ENCODE data around the gene TLCD2. TPM values are rescaled to one million over a fixed set of nuclear protein-coding genes. Genes with fewer than 3 reads are reported as not detected.

Gene TLCD2
- total and polyA plus RNA-seq, 2 of the 13 experiments (the other 11 are each of a cell fraction or from before 2014, with no cell fraction given): 0.90 to 1.1 TPM

DNA sequence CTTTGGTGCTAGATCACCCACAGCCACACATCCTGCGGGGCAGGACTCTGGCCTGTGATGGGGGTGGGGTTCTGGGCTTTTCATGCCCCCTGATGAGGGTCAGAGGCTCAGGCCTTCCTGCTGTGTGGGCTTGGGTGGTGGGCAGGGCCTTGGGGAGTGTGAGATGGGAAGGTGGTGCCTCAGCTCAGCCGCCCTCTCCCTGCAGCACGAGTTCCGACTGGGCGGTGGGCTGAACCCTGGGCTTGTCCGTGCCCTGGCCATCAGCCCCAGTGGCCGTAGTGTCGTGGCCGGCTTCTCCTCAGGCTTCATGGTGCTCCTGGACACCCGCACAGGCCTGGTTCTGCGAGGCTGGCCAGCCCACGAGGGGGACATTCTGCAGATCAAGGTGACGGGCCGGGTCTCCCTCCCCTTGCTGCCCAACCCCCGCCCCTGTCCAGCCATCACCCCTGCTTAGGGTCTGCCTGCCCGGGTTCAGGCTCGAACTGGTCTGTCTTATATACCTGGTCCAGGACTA is 25.7 kb upstream of the TLCD2 start (continued):
- no peak for TF ChIP-seq ZNF75D (CRISPR knock-in tag; IDR thresholded peaks at IDR 0.05; ENCODE audit: borderline replicate concordance)
- TF ChIP-seq ZFP62 (CRISPR knock-in tag; IDR thresholded peaks at IDR 0.05): no peak
- TF ChIP-seq, protein P1, sequence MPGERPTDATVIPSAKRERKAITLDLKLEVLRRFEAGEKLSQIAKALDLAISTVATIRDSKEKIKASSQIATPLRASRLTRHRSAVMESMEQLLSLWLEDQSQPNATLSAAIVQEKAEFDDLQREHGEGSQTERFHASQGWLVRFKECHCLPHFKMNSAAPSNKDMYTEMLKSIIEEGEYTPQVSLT (CRISPR knock-in tag; IDR thresholded peaks at IDR 0.05; ENCODE audit: borderline replicate concordance, low read depth): no peak
- TF ChIP-seq MXD4 (CRISPR knock-in tag; IDR thresholded peaks at IDR 0.05): no peak
- TF ChIP-seq, protein P2, sequence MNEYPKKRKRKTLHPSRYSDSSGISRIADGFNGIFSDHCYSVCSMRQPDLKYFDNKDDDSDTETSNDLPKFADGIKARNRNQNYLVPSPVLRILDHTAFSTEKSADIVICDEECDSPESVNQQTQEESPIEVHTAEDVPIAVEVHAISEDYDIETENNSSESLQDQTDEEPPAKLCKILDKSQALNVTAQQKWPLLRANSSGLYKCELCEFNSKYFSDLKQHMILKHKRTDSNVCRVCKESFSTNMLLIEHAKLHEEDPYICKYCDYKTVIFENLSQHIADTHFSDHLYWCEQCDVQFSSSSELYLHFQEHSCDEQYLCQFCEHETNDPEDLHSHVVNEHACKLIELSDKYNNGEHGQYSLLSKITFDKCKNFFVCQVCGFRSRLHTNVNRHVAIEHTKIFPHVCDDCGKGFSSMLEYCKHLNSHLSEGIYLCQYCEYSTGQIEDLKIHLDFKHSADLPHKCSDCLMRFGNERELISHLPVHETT (CRISPR knock-in tag; conservative IDR thresholded peaks at IDR 0.05): no peak
- TF ChIP-seq ZZZ3 (CRISPR knock-in tag; IDR thresholded peaks at IDR 0.05; ENCODE audit: borderline replicate concordance): peak; percentile 58
- TF ChIP-seq CBX5 (CRISPR knock-in tag; IDR thresholded peaks at IDR 0.05; ENCODE audit: borderline replicate concordance): no peak
- TF ChIP-seq POLR2G (IDR thresholded peaks at IDR 0.05; ENCODE audit: low read depth, low read length): no peak
- TF ChIP-seq ERF (CRISPR knock-in tag; IDR thresholded peaks at IDR 0.05): no peak
- no peak for TF ChIP-seq SP140L (CRISPR knock-in tag; IDR thresholded peaks at IDR 0.05; ENCODE audit: borderline replicate concordance)
- TF ChIP-seq, protein P3, sequence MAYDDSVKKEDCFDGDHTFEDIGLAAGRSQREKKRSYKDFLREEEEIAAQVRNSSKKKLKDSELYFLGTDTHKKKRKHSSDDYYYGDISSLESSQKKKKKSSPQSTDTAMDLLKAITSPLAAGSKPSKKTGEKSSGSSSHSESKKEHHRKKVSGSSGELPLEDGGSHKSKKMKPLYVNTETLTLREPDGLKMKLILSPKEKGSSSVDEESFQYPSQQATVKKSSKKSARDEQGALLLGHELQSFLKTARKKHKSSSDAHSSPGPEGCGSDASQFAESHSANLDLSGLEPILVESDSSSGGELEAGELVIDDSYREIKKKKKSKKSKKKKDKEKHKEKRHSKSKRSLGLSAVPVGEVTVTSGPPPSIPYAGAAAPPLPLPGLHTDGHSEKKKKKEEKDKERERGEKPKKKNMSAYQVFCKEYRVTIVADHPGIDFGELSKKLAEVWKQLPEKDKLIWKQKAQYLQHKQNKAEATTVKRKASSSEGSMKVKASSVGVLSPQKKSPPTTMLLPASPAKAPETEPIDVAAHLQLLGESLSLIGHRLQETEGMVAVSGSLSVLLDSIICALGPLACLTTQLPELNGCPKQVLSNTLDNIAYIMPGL (CRISPR knock-in tag; IDR thresholded peaks at IDR 0.05; ENCODE audit: borderline replicate concordance in 1 of 2, low read depth in 1 of 2): peak in 1 of 2 experiments; percentile 56; a peak in 1 of 4 replicates
- no peak for TF ChIP-seq ZNF550 (CRISPR knock-in tag; IDR thresholded peaks at IDR 0.05; ENCODE audit: borderline replicate concordance)
- TF ChIP-seq ZNF616 (CRISPR knock-in tag; IDR thresholded peaks at IDR 0.05; ENCODE audit: low read depth): no peak
- TF ChIP-seq, protein P4, sequence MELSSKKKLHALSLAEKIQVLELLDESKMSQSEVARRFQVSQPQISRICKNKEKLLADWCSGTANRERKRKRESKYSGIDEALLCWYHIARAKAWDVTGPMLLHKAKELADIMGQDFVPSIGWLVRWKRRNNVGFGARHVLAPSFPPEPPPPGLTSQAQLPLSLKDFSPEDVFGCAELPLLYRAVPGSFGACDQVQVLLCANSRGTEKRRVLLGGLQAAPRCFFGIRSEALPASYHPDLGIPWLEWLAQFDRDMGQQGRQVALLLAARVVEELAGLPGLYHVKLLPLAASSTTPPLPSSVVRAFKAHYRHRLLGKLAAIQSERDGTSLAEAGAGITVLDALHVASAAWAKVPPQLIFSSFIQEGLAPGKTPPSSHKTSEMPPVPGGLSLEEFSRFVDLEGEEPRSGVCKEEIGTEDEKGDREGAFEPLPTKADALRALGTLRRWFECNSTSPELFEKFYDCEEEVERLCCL (CRISPR knock-in tag; IDR thresholded peaks at IDR 0.05; ENCODE audit: borderline replicate concordance): no peak
- 0 out of 2 replicates have a peak, but pooled peaks have one; percentile 40 for TF ChIP-seq ZSCAN22 (CRISPR knock-in tag; IDR thresholded peaks at IDR 0.05)
- TF ChIP-seq, protein P5, sequence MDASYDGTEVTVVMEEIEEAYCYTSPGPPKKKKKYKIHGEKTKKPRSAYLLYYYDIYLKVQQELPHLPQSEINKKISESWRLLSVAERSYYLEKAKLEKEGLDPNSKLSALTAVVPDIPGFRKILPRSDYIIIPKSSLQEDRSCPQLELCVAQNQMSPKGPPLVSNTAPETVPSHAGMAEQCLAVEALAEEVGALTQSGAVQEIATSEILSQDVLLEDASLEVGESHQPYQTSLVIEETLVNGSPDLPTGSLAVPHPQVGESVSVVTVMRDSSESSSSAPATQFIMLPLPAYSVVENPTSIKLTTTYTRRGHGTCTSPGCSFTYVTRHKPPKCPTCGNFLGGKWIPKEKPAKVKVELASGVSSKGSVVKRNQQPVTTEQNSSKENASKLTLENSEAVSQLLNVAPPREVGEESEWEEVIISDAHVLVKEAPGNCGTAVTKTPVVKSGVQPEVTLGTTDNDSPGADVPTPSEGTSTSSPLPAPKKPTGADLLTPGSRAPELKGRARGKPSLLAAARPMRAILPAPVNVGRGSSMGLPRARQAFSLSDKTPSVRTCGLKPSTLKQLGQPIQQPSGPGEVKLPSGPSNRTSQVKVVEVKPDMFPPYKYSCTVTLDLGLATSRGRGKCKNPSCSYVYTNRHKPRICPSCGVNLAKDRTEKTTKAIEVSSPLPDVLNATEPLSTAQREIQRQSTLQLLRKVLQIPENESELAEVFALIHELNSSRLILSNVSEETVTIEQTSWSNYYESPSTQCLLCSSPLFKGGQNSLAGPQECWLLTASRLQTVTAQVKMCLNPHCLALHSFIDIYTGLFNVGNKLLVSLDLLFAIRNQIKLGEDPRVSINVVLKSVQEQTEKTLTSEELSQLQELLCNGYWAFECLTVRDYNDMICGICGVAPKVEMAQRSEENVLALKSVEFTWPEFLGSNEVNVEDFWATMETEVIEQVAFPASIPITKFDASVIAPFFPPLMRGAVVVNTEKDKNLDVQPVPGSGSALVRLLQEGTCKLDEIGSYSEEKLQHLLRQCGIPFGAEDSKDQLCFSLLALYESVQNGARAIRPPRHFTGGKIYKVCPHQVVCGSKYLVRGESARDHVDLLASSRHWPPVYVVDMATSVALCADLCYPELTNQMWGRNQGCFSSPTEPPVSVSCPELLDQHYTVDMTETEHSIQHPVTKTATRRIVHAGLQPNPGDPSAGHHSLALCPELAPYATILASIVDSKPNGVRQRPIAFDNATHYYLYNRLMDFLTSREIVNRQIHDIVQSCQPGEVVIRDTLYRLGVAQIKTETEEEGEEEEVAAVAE (CRISPR knock-in tag; IDR thresholded peaks at IDR 0.05; ENCODE audit: borderline replicate concordance): no peak
- TF ChIP-seq ZNF839 (CRISPR knock-in tag; IDR thresholded peaks at IDR 0.05; ENCODE audit: borderline replicate concordance): no peak
- TF ChIP-seq RBFOX2 (IDR thresholded peaks at IDR 0.05; ENCODE audit: low read depth, low read length): peak; percentile 92
- no peak for TF ChIP-seq RBM39 (IDR thresholded peaks at IDR 0.05; ENCODE audit: low read depth, low read length, poor library complexity, severe bottlenecking)
- no peak for TF ChIP-seq ZBTB3 (CRISPR knock-in tag; IDR thresholded peaks at IDR 0.05; ENCODE audit: borderline replicate concordance, low read depth)

All from HepG2 (cell line).